A549 (cell line): ENCODE measurements around the gene SMIM29. TPM values are rescaled to one million over a fixed set of nuclear protein-coding genes. Genes with fewer than 3 reads are reported as not detected.

ENCODE experiments used
- ATAC-seq, 2 experiments: fragments of 200-7000 bp in 1 of 2; fragments of >200 bp in 1 of 2; cut with Nextera tagmentation in 1 of 2; cut with Tn5 transposase in 1 of 2; 3 replicates each; pipeline versions ENCODE4 v1.8.0 to v1.9.1; 2018 to 2020; ENCODE audit warnings: mild to moderate bottlenecking in 1 of 2, moderate library complexity in 1 of 2
- CTCF ChIA-PET: fragments of 300-600 bp; sonication (Branson Sonifier 250); formaldehyde crosslinking; extraction: SDS; loops from one replicate; lab custom pipeline; 2021; ENCODE audit warnings: antibody characterized with exemption, inconsistent platforms; lab: Yijun Ruan, JAX
- POLR2A ChIA-PET: fragments of 350-600 bp; formaldehyde crosslinking; extraction: SDS; loops from one replicate; lab custom pipeline; 2021; ENCODE audit warnings: antibody characterized with exemption, inconsistent platforms; lab: Yijun Ruan, JAX
- DNase-seq, 2 experiments: peaks; one replicate each; pipeline versions ENCODE4 v3.0.0 to v3.0.0-alpha.2; 2011 to 2016; ENCODE audit warnings: low read depth in 1 of 2, low spot score in 1 of 2
- FAIRE-seq: peaks from 2 replicates; lab custom pipeline; 2011; peaks lifted over from hg19 to GRCh38; lab: Jason Lieb, UNC
- H3K27ac ChIP-seq, 2 experiments: fragments of >200 bp; sonication (Bioruptor Twin); formaldehyde crosslinking; 3 replicates each; pipeline ENCODE4 v1.5.1; 2016 to 2017
- H3K4me1 ChIP-seq: fragments of >200 bp; sonication (Bioruptor Twin); formaldehyde crosslinking; 3 replicates; pipeline ENCODE4 v1.6.1; 2016
- H3K4me2 ChIP-seq: fragments of >200 bp; sonication (Bioruptor Twin); formaldehyde crosslinking; 3 replicates; pipeline ENCODE4 v1.6.1; 2016
- H3K4me3 ChIP-seq: fragments of >200 bp; sonication (Bioruptor Twin); formaldehyde crosslinking; 3 replicates; pipeline ENCODE4 v1.5.1; 2016
- H3K9me3 ChIP-seq: fragments of >200 bp; sonication (Bioruptor Twin); formaldehyde crosslinking; 3 replicates; pipeline ENCODE4 v1.6.1; 2016
- EHF ChIP-seq: fragments of 250-450 bp; sonication (Bioruptor Pico); IDR thresholded peaks from 2 replicates; pipeline ENCODE4 v1.5.0; 2020; ENCODE audit warnings: mild to moderate bottlenecking
- EP300 ChIP-seq, 2 experiments: fragments of >200 bp; sonication (Bioruptor Twin); formaldehyde crosslinking; IDR thresholded peaks; 2 replicates in 1 of 2; 3 replicates in 1 of 2; pipeline ENCODE4 v1.6.1; 2016 to 2017
- HDAC2 ChIP-seq: fragments of 200-600 bp; sonication (generic); IDR thresholded peaks from 2 replicates; pipeline ENCODE4 v1.6.1; 2016
- HMGXB4 ChIP-seq: fragments of 250-450 bp; sonication (Bioruptor Pico); IDR thresholded peaks from 2 replicates; pipeline ENCODE4 v1.5.0; 2021; ENCODE audit warnings: mild to moderate bottlenecking, moderate library complexity, borderline replicate concordance
- HOXB5 ChIP-seq: fragments of 250-450 bp; sonication (Bioruptor Pico); IDR thresholded peaks from 2 replicates; pipeline ENCODE4 v1.5.0; 2020; ENCODE audit warnings: mild to moderate bottlenecking, moderate library complexity
- NPAS2 ChIP-seq: fragments of 250-450 bp; sonication (Bioruptor Pico); IDR thresholded peaks from 2 replicates; pipeline ENCODE4 v1.8.0; 2022; ENCODE audit warnings: mild to moderate bottlenecking, moderate library complexity, borderline replicate concordance
- TP53 ChIP-seq: fragments of 250-450 bp; sonication (Bioruptor Pico); IDR thresholded peaks from 2 replicates; pipeline ENCODE4 v1.5.0; 2021; ENCODE audit warnings: mild to moderate bottlenecking, moderate library complexity
- ZFP36 ChIP-seq: fragments of 450-650 bp; IDR thresholded peaks from 2 replicates; pipeline ENCODE4 v1.6.1; 2014; ENCODE audit warnings: borderline replicate concordance; ENCODE audit not compliant: partially characterized antibody
- WGBS: methylation state at CpG from one replicate; pipeline ENCODE4 v1.1.6; 2017; ENCODE audit errors: missing lambda C conversion rate; 5-methylcytosine and 5-hydroxymethylcytosine counted together
- polyA plus RNA-seq, 4 experiments: library from polyadenylated mRNA; depleted of rRNA in 3 of 4; stranded (reverse); fragments of >200 nt; fragmentation: RNase III in 1 of 4; extraction: RNeasy Plus Mini Kit Qiagen cat#74134 plus additional on column Dnase treatment in 1 of 4; gene quantifications; 2 replicates in 3 of 4; 3 replicates in 1 of 4; pipeline ENCODE4 v1.2.3, GENCODE V29; 2011 to 2017
- TF ChIP-seq, protein P1 (sequence below): fragments of 250-450 bp; sonication (Bioruptor Pico); IDR thresholded peaks from 2 replicates; pipeline ENCODE4 v1.5.0; 2020; ENCODE audit warnings: low read depth, mild to moderate bottlenecking, moderate library complexity
- TF ChIP-seq, protein P2 (sequence below): fragments of 200-600 bp; sonication (generic); IDR thresholded peaks from 2 replicates; pipeline ENCODE4 v1.6.1; 2016; ENCODE audit warnings: antibody characterized with exemption, mild to moderate bottlenecking, moderate library complexity

SMIM29 gene
- polyA plus RNA-seq, 2 of the 4 experiments (the other 2 are of a cell fraction), result 8.1 to 15.4 TPM

DNA sequence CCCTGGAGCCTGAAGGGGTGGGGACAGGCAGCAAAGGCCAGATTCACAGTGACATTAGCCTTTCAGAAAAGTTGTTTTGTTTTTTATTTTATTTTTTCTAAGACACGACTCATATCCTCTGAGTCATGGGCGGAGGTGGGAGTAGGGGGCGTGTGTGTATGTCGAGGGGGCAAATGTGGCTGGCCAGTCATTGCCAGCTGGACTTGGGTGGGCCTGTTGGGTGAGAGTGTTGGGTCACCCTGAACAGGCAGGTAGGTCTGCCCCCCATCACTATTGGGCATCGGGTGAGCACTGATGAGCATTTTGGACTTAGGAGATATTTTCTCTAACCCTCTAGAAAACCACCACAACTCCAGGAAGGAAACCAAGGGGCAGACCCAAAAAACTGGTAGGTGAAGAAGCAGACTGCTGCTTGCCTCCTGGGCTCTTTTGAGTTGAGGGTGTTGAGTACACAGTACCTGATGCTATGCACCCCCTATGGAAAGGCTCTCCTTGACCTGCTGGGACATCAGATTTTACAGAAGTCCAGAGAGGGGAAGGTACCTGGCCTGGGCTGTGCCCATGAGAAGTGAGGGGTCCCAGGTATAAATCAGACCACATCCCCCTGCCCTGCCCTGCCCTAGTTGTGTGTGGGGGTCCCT, 5.6 kb downstream of the SMIM29 start:
- ATAC-seq (no peak), DNase-seq (no peak), FAIRE-seq (no peak)
- ChIA-PET CTCF (interaction anchor here (0.6 to 3.9 kb wide), 4 partner anchors 47 to 366 kb away, joined by 3 to 19 read pairs (median 8); no protein-coding TSS in a partner anchor), POLR2A (interaction anchor here (1.3 kb wide), 2 partner anchors 19 to 47 kb away, joined by 4 to 6 read pairs; no protein-coding TSS in a partner anchor)
- Histone ChIP-seq H3K9me3 (no peaks in the 10 kb centered on the region), H3K4me1 (peaks cover 97% of the 10 kb centered on the region), H3K4me3 (peak overlapping the region; percentile 13; the same call in 1 of the 3 replicates), H3K27ac (peak overlapping the region; percentile 93 to 97), H3K4me2 (peak overlapping the region; percentile 91)
- TF ChIP-seq, protein P1, sequence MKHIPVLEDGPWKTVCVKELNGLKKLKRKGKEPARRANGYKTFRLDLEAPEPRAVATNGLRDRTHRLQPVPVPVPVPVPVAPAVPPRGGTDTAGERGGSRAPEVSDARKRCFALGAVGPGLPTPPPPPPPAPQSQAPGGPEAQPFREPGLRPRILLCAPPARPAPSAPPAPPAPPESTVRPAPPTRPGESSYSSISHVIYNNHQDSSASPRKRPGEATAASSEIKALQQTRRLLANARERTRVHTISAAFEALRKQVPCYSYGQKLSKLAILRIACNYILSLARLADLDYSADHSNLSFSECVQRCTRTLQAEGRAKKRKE (CRISPR knock-in tag), result 0 out of 2 replicates have a peak, but pooled peaks have one; percentile 33
- TF ChIP-seq, protein P2, sequence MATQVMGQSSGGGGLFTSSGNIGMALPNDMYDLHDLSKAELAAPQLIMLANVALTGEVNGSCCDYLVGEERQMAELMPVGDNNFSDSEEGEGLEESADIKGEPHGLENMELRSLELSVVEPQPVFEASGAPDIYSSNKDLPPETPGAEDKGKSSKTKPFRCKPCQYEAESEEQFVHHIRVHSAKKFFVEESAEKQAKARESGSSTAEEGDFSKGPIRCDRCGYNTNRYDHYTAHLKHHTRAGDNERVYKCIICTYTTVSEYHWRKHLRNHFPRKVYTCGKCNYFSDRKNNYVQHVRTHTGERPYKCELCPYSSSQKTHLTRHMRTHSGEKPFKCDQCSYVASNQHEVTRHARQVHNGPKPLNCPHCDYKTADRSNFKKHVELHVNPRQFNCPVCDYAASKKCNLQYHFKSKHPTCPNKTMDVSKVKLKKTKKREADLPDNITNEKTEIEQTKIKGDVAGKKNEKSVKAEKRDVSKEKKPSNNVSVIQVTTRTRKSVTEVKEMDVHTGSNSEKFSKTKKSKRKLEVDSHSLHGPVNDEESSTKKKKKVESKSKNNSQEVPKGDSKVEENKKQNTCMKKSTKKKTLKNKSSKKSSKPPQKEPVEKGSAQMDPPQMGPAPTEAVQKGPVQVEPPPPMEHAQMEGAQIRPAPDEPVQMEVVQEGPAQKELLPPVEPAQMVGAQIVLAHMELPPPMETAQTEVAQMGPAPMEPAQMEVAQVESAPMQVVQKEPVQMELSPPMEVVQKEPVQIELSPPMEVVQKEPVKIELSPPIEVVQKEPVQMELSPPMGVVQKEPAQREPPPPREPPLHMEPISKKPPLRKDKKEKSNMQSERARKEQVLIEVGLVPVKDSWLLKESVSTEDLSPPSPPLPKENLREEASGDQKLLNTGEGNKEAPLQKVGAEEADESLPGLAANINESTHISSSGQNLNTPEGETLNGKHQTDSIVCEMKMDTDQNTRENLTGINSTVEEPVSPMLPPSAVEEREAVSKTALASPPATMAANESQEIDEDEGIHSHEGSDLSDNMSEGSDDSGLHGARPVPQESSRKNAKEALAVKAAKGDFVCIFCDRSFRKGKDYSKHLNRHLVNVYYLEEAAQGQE, result no peak
- 12% methylated on average over 5 of the region's 5 CpGs for WGBS

DNA sequence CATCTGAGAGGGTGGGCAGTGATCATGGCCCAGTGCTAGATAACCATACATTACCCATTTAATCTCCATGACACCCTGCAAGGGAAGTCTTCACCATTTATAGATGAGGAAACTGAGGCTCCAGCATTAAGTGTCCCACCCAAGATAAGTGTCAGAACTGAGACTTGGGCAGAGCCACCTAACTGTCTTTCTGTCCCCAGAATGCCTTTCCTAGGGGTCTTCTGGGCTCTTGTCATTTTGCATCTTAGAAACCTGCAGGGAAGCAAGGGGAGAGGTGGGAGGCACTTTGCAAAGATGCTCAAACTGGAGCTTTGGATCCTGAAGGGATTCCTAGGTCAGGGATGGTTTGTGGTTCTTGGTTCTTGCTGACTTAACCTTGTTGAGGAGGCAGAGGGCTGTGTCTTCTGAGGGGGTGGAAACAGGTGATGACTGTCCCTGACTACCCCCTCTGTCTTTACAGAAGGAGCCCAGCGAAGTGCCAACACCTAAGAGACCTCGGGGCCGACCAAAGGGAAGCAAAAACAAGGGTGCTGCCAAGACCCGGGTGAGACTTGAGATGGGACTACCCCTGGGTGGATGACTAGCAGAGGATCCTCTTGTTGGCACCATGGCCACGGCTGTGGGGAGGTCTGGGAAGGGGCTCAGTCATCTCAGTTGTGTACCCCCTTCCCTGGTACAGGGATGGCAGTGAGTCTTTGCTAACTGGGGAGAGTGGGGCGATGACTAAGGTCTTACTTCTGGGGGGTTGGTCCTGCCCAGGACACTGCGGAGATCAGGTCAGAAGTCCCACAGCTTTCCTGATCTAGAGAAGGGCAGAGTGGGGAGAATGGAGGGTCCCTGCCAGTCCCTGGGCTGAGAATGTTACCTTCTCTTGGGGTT, 6.3 kb downstream of the SMIM29 start:
- no peak for DNase-seq
- peaks cover 90% of the 10 kb centered on the region for H3K4me1 ChIP-seq
- CTCF ChIA-PET, result interaction anchor here (1.2 to 3.9 kb wide), 2 partner anchors 46 to 172 kb away, joined by 4 to 19 read pairs; no protein-coding TSS in a partner anchor
- peak overlapping the region; percentile 93 to 97 for H3K27ac ChIP-seq
- TF ChIP-seq HOXB5 (CRISPR knock-in tag), result no peak
- TF ChIP-seq EHF (CRISPR knock-in tag), result no peak
- no peak for TF ChIP-seq NPAS2 (CRISPR knock-in tag)
- no peak for TF ChIP-seq HMGXB4 (CRISPR knock-in tag)
- no peak for TF ChIP-seq TP53 (CRISPR knock-in tag)
- TF ChIP-seq ZFP36, result no peak
- no peak for TF ChIP-seq HDAC2
- TF ChIP-seq EP300 (IDR thresholded peaks at IDR 0.05), result no peak
- TF ChIP-seq, all 56 proteins: peak for 0
- Histone ChIP-seq H3K9me3 (no peaks in the 10 kb centered on the region), H3K4me3 (peak overlapping the region; percentile 13; the same call in 1 of the 3 replicates), H3K4me2 (peak overlapping the region; percentile 91)
- FAIRE-seq, result no peak
- WGBS, result 15% methylated on average over 6 of the region's 7 CpGs
- no peak for ATAC-seq
- POLR2A ChIA-PET, result no interaction called here
